GM15510 (cell line): Measurements from ENCODE around the gene TYK2.
A peak's percentile ranks its signal among the peaks of the same experiment; 100 is the strongest.

ENCODE experiments used
- POLR2A ChIP-seq: IDR thresholded peaks from 3 replicates; pipeline ENCODE4 v1.6.1; 2011; ENCODE audit warnings: borderline replicate concordance; ENCODE audit not compliant: insufficient read length; ENCODE audit errors: extremely low read depth

TYK2 gene

DNA sequence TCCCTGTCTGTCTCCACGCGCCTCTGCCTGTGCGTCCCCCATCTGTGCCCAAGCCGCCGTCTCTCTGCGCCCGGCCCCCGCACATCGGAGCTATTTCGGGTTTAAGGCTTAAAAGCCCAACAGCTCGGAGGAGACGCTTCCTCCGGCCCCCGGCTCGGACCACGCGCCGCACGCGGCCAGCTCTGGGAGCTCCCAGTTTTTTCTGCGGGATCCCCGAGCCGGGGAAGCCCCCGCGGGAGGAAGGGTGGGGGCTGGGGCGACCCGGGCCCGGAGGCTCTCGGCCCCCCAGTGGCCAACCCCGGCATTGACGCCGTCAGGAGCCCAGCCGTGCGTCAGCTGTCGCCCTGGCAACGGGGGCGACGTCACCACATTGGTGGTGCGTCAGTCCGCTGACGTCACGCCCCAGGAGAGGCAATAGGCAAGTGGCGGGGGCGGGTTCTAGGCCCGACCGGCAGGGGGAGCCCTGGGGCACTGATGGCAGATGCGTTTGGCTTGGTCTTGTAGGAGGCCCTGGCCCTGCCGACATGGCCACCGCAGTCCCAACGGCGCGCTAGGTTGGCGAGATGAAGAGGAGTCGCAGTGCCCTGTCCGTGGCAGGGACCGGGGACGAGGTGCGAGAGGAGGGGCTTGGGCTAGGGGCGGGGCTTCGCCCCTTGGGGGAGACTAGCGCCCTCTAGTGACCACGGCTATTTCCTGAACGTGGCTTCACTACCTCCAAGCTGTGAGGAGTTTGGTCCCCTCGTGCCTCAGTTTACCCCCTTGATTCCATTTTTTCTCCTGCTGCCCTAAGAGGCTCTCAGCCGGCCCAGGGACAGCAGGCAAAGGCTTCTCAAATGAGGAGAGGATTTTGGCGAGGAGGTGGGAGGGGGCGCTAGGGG lies 36.2 kb upstream of the TYK2 start:
- peak; percentile 35 for TF ChIP-seq POLR2A

DNA sequence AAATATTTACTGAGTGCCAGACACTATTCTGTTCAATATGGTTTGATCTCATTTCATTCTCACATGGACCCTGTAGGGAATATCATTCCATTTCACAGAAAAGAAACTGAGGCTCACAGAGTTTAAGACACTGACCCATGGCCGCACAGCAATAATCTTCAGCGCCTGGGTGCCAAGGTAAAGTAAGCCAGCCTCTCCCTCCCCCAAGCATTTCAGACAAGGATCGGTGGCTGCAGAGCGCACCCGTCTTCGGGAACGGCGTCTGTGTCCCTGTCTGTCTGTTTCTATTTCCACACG lies 35.7 kb upstream of the TYK2 start:
- TF ChIP-seq POLR2A, result no peak

DNA sequence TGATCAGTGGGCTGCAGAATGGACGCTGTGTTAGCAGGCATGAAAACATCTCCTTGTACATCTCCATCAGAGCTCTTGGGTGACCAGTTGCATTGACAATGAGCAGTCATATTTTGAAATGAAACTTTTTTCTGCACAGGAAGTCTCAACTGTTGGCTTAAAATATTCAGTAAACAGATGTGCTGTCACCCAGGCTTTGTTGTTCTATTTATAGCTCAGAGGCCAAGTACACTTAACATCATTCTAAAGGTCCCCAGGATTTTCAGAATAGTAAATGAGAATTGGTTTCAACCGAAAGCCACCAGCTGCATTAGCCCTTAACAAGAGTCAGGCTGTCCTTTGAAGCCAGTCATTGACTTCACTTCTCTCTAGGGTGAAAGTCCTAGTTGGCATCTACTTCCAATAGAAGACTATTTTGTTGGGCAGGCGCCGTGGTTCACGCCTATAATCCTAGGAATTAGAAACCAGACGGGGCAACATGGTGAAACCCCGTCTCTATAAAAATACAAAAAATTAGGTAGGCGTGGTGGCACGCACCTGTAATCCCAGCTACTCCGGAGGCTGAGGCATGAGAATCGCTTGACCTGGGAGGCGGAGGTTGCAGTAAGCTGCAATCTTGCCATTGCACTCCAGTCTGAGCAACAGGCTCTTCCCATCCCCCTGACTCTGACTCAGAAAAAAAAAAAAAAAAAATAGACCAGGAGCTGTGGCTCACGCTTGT lies 32.0 kb upstream of the TYK2 start:
- TF ChIP-seq POLR2A, result peak; percentile 28

DNA sequence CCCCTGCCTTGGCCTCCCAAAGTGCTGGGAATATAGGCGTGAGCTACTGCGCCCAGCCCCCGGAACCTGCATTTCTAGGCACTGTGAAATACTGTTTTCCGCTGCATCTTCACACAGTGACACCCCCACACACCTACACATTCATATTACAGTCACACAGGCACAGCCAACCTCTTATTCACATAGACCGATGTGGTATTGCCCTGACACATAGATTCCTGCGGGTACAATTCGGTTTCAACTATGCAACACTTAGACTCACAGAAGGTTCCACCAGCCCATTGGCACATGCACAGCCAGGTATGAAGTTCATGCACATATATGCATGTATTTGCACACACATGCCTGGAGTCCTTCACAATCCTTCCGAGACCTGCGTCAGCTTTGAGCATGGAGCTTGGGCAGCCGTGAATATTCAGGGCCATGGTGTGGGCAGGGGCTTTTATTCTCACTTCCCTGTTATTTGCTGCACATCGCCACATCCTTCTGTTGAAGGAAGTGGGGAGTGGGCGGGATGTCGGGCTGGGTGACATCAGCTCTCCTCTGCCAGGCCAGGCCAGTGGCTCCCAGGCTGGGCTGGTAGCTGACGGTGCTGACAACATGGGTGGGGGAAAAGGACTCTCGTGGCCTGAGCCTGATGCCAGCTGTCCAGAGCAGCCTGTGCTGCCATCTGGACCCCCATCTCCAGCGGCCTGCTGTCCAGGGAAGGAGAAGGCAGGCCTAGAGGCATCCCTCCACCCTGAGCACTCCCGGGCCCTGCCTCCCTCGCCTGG lies 28.3 kb upstream of the TYK2 start:
- TF ChIP-seq POLR2A, result peak; percentile 30

DNA sequence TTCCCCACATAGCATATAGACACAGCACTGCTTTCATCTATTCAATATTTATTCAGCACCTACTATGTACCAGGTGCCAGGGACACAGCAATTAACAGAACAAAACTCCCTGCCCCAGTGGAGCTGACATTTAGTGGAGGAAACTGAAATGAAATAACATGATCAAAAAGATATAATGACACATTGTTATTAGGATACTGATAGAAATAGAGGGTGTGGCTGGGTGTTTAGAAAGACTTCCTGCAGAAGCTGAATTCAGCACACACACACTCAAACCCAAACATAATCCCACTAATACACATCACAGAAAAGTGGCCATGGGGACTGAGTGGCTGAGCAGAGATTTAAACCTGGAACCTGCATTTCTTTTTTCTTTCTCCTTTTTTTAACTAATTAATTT lies 26.7 kb upstream of the TYK2 start:
- no peak for TF ChIP-seq POLR2A

DNA sequence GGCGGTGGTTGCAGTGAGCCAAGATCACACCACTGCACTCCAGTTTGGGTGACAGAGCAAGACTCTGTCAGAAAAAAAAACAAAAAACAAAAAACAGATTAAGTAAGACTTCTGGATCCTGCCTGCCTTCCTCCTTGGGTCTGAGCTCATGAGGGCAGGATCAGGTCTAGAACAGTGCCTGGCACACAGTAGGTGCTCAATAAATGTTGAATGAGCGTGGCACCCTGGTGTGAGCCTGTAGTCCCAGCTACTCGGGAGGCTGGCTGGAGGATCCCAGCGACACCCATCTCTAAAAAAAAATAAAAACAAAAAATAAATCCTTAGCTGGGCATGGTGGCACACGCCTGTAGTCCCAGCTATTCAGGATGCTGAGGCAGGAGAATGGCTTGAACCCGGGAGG lies 25.8 kb upstream of the TYK2 start:
- no peak for TF ChIP-seq POLR2A

DNA sequence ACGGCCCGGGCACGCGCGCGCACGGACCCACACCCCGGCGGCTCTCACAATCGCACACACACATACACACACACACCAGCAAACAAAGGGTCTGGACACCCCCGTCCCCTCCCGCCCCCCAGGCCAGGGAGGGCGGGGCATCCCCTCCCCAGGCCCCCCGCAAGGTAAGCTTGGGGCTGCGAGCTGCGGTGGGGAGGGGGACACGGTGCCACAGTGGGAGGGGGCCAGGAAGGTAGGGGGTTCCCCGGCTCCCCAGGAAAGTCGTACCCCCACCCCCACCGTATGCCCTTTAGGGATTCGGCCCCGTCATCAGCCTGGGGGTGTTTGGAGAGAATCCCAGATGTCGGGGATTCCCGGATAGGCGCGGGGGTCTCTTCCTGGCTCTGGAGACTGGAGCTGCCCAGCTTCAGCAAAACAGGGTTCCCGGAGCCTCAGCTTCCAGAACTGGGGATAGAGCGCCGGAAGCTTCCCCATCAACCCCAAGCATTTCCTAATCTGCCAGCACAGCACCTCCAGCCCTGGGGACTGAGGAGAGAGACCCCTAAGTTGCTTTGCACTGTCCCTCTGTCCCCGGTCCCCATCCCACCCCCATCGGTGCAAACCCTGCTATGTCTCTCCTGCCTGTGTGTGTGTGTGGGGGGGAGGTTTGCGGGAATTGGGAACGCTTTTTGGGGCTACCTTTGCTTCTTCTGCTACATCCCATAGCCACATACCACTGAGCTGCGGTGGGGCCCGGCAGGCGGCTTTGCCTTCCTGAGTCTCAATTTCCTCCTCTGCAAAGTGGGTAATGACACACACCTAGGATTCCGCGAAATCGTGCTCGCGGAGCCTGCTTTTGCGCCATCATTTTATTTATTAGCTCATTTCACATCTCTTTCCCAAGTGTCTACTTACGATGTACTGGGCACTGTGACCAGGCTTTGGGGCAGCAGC lies 24.8 kb upstream of the TYK2 start:
- TF ChIP-seq POLR2A, result no peak

DNA sequence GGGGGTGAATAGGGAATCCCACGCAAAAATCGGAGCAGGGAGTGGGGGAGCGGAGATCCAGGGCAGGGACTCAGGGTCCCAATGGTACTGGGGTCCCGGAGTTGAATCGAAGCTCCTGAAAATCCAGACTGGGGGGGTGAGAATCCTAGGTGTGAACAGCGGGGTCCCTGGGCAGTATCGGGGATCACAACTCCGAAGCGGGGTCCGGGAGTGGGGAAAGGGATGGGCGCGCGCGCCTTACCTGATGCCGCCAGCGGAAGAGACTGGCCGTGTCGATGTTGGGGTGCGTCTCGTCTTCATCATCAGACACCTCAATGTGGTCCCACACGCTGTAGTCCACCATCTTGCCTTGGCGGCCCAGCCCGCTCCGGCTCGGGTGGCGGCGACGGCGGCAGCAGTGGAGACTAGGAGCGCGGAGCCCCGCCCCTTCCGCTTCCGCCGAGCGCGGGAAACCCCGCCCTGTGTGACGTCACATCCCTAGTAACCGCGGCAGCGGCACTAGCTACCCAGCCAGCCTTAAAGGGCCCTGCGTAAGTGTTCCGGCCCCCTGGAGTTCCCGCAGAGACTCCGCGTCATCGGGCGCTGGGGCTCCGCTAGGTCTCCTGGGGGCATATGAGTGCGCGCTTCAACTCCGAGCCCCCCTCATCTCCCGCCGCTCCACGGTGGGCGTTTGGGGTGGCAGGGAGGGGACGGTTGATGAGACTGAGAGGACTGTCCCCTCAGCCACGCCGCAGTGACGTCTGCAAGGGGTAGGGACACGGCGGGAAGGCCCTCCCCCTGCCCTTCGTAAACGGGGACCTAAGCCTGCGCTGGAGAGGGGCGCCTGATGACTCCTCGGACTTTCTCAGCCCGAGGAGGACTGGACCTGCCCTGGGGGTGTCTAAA lies 23.0 kb upstream of the TYK2 start, which contains the start of gene CDC37:
Gene CDC37 (minus strand): TSS at position 406 of the 885 bp plus-strand sequence. CDS start 63 bp downstream, at position 343.
- peak; percentile 97 for TF ChIP-seq POLR2A

DNA sequence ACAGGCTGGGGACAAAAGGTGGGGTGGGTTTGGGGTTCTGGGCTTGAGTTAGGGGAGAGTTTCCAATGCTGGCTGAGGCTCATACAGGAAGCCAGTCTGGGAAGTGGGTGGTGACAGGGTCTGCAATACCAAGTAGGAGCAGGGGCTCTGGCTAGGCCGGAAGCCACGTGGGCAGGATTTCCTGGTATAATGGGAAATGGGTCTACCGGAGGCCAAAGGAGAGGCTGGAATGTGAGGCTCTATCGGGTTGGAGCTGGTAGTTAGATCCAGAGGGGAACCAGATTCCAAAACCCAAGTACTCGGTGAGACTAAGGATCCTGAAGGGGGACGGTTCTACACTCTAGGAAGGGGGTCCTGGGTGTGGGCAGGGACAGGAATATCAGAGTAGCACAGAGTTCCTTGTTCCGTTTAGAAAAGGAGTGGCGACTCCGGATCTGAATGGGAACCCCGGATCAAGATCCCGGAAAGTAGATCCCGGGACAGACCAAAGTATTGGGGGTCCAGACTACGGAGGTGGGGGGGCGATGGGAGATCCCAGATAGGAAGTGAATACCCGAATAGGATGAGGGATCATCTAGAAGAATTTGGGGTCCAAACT lies 22.2 kb upstream of the TYK2 start:
- no peak for TF ChIP-seq POLR2A

DNA sequence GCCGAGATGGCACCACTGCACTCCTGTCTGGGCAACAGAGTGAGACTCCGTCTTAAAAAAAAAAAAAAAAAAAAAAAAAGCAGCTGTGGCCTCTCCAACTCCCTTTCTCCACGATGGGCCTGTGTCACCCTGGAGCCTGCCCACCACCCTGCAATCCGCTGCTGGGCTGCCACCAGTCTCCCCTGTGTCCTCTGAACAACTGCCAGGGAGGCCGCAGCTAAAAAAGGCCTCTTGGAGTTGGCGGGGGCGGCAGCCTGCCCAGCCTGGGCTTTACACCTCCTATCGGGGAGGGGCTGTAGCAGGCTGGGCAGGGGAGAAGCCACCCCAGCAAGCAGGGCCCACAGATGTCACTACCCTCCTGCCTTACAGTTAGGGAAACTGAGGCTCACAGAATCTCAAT lies 19.5 kb upstream of the TYK2 start:
- no peak for TF ChIP-seq POLR2A

DNA sequence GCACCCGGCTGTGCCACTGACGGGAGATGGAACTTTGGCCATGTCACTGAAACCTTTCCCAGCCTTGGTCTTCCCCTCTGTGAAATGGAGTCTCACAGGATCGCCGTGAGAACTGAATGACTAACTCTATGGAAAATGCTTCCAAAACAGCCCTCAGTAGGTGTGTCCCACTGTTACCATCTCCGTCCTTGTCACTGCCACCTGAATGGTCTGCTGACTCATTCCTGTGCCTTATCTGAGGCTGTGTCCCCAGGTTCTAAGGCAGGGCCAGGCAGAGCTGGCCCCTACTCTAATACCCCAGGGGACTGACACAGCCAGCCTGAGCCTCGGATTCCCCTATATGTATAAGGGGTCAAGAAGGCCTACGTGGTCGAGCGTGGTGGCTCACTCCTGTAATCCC lies 18.4 kb upstream of the TYK2 start:
- TF ChIP-seq POLR2A, result no peak

DNA sequence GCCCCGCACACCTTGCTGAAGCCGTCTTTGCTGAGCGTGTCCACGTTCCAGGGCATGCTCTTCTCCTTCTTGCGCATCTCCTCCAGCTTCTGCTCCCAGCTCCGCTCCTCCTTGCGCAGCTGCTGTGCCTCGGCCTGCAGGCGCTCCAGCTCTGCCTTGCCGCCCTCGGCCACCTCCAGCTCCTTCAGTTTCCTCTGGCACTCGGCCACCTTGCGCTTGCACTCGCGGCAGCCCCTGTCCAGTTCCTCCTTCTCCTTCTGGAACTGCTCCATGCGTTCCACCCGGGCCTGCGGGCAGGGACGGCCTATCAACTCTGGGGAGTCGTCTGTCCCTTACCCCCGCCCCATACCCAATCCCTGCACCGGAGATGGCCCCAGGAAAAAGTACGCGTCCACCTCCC lies 15.5 kb upstream of the TYK2 start:
- no peak for TF ChIP-seq POLR2A

DNA sequence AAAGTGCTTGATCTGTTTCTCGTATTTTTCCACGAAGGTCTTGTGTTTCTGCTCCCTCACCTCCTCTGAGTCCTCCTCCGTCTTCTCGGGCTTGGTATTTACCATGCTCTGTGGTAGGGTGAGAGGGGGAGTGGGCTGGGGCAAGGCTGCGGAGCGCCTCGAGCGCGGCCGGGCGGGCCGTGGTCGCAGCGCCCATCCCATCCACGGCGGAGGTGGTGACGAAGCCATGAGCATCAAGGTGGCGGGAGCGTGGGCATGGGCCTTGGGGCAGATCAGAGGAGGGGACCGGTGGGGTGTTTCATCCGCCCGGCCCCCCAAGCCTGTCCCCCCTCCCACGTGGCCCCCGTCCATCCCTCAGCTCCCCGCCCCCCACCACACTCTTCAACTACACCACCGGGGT lies 15.1 kb upstream of the TYK2 start:
- TF ChIP-seq POLR2A, result no peak
